H1 (cell line): Measurements from ENCODE around the gene ZNF407.

Experiments used
- BACH1 ChIP-seq: IDR thresholded peaks from 2 replicates; pipeline ENCODE4 v1.6.1; 2012; ENCODE audit warnings: low read length, improper control_type of control experiment
- CHD2 ChIP-seq: IDR thresholded peaks from 2 replicates; pipeline ENCODE4 v1.6.1; 2012; ENCODE audit warnings: low read length, improper control_type of control experiment
- CTCF ChIP-seq, 3 experiments: IDR thresholded peaks; 1 replicate in 2 of 3; 2 replicates in 1 of 3; pipeline versions ENCODE4 v1.5.1 to v1.6.1; 2011; ENCODE audit warnings: low read length in 3 of 3, mild to moderate bottlenecking in 3 of 3, inconsistent platforms in 2 of 3, low read depth in 1 of 3, moderate library complexity in 1 of 3; ENCODE audit not compliant: insufficient read depth in 1 of 3; ENCODE audit errors: control extremely low read depth in 1 of 3
- EP300 ChIP-seq, 2 experiments: IDR thresholded peaks; 1 replicate in 1 of 2; 2 replicates in 1 of 2; pipeline ENCODE4 v1.6.1; 2011 to 2012; ENCODE audit warnings: low read depth in 2 of 2, low read length in 2 of 2, mild to moderate bottlenecking in 2 of 2, borderline replicate concordance in 1 of 2, inconsistent platforms in 1 of 2, moderate library complexity in 1 of 2
- HDAC6 ChIP-seq: IDR thresholded peaks from one replicate; pipeline ENCODE4 v1.7.1; 2012; ENCODE audit warnings: low read depth, mild to moderate bottlenecking, inconsistent platforms, low read length, moderate library complexity
- JUND ChIP-seq: IDR thresholded peaks from 2 replicates; pipeline ENCODE4 v1.6.1; 2011; ENCODE audit warnings: mild to moderate bottlenecking, improper control_type of control experiment, low read length
- MAX ChIP-seq: IDR thresholded peaks from 2 replicates; pipeline ENCODE4 v1.6.1; 2012; ENCODE audit warnings: inconsistent platforms
- PHF8 ChIP-seq: fragments of 200-600 bp; sonication (generic); conservative IDR thresholded peaks from 2 replicates; pipeline ENCODE4 v1.7.1; 2012; ENCODE audit warnings: low read depth, mild to moderate bottlenecking, inconsistent platforms, low read length, moderate library complexity
- POLR2A ChIP-seq, 2 experiments: IDR thresholded peaks; 1 replicate in 1 of 2; 2 replicates in 1 of 2; pipeline ENCODE4 v1.6.1; 2011; ENCODE audit warnings: low read depth in 2 of 2, low read length in 2 of 2, mild to moderate bottlenecking in 2 of 2; ENCODE audit errors: control extremely low read depth in 1 of 2
- ZNF274 ChIP-seq: IDR thresholded peaks from 2 replicates; pipeline ENCODE4 v1.7.0; 2012; ENCODE audit warnings: low read length, borderline replicate concordance; ENCODE audit errors: extremely low read depth

- no peak for TF ChIP-seq CTCF (IDR thresholded peaks at IDR 0.05; ENCODE audit: control extremely low read depth in 1 of 3, insufficient read depth in 1 of 3, low read depth in 1 of 3, low read length in 3 of 3)
- no peak for TF ChIP-seq BACH1
- TF ChIP-seq POLR2A (IDR thresholded peaks at IDR 0.05; ENCODE audit: control extremely low read depth in 1 of 2, low read depth in 2 of 2, low read length in 2 of 2) = no peak
- no peak for TF ChIP-seq ZNF274
- no peak for TF ChIP-seq EP300 (IDR thresholded peaks at IDR 0.05; ENCODE audit: borderline replicate concordance in 1 of 2, low read depth in 2 of 2, low read length in 2 of 2)
- TF ChIP-seq HDAC6 = no peak
- TF ChIP-seq MAX = no peak
- TF ChIP-seq PHF8 = no peak
- TF ChIP-seq CHD2 = no peak
- TF ChIP-seq JUND = no peak
Measured at GRCh38 chr18:74732380-74732779, 134.7 kb downstream of the ZNF407 start.
